ENCODE results near the gene BCOR. TPM values are rescaled to one million over a fixed set of nuclear protein-coding genes. Genes with fewer than 3 reads are reported as not detected.

The BCOR gene
- total and polyA plus RNA-seq, 2 of the 13 experiments (the other 11 are each of a cell fraction or from before 2014, with no cell fraction given), result 14.3 to 15.2 TPM

GRCh38 chrX:40010550-40011321, 87.0 kb downstream of the BCOR start (continued):
- TF ChIP-seq ZNF605 (CRISPR knock-in tag; IDR thresholded peaks at IDR 0.05) (no peak), MZF1 (CRISPR knock-in tag; IDR thresholded peaks at IDR 0.05; ENCODE audit: borderline replicate concordance) (no peak), ZNF580 (CRISPR knock-in tag; IDR thresholded peaks at IDR 0.05; ENCODE audit: borderline replicate concordance, low read depth) (no peak), MED13 (CRISPR knock-in tag; IDR thresholded peaks at IDR 0.05) (no peak), JDP2 (CRISPR knock-in tag; IDR thresholded peaks at IDR 0.05; ENCODE audit: borderline replicate concordance) (no peak), HNRNPL (IDR thresholded peaks at IDR 0.05; ENCODE audit: low read depth, low read length) (no peak), KMT2A (CRISPR knock-in tag; IDR thresholded peaks at IDR 0.05) (no peak), NCOA1 (CRISPR knock-in tag; IDR thresholded peaks at IDR 0.05) (no peak), CAMTA2 (CRISPR knock-in tag; IDR thresholded peaks at IDR 0.05; ENCODE audit: borderline replicate concordance) (no peak), RFX5 (IDR thresholded peaks at IDR 0.05; ENCODE audit: low read depth, low read length) (no peak), PRDM15 (CRISPR knock-in tag; IDR thresholded peaks at IDR 0.05) (no peak), KMT2B (CRISPR knock-in tag; IDR thresholded peaks at IDR 0.05) (no peak), ATF7-NPFF (CRISPR knock-in tag; IDR thresholded peaks at IDR 0.05; ENCODE audit: low read depth) (no peak), SP4 (CRISPR knock-in tag; IDR thresholded peaks at IDR 0.05) (no peak), PAX8 (CRISPR knock-in tag; IDR thresholded peaks at IDR 0.05; ENCODE audit: borderline replicate concordance) (no peak)
- TF ChIP-seq, protein P1, sequence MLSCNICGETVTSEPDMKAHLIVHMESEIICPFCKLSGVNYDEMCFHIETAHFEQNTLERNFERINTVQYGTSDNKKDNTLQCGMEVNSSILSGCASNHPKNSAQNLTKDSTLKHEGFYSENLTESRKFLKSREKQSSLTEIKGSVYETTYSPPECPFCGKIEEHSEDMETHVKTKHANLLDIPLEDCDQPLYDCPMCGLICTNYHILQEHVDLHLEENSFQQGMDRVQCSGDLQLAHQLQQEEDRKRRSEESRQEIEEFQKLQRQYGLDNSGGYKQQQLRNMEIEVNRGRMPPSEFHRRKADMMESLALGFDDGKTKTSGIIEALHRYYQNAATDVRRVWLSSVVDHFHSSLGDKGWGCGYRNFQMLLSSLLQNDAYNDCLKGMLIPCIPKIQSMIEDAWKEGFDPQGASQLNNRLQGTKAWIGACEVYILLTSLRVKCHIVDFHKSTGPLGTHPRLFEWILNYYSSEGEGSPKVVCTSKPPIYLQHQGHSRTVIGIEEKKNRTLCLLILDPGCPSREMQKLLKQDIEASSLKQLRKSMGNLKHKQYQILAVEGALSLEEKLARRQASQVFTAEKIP (CRISPR knock-in tag; IDR thresholded peaks at IDR 0.05; ENCODE audit: borderline replicate concordance), result no peak
- TF ChIP-seq, protein P2, sequence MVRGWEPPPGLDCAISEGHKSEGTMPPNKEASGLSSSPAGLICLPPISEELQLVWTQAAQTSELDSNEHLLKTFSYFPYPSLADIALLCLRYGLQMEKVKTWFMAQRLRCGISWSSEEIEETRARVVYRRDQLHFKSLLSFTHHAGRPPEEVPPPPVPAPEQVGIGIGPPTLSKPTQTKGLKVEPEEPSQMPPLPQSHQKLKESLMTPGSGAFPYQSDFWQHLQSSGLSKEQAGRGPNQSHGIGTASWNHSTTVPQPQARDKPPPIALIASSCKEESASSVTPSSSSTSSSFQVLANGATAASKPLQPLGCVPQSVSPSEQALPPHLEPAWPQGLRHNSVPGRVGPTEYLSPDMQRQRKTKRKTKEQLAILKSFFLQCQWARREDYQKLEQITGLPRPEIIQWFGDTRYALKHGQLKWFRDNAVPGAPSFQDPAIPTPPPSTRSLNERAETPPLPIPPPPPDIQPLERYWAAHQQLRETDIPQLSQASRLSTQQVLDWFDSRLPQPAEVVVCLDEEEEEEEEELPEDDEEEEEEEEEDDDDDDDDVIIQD (CRISPR knock-in tag; IDR thresholded peaks at IDR 0.05; ENCODE audit: low read depth), result no peak
- TF ChIP-seq, protein P3, sequence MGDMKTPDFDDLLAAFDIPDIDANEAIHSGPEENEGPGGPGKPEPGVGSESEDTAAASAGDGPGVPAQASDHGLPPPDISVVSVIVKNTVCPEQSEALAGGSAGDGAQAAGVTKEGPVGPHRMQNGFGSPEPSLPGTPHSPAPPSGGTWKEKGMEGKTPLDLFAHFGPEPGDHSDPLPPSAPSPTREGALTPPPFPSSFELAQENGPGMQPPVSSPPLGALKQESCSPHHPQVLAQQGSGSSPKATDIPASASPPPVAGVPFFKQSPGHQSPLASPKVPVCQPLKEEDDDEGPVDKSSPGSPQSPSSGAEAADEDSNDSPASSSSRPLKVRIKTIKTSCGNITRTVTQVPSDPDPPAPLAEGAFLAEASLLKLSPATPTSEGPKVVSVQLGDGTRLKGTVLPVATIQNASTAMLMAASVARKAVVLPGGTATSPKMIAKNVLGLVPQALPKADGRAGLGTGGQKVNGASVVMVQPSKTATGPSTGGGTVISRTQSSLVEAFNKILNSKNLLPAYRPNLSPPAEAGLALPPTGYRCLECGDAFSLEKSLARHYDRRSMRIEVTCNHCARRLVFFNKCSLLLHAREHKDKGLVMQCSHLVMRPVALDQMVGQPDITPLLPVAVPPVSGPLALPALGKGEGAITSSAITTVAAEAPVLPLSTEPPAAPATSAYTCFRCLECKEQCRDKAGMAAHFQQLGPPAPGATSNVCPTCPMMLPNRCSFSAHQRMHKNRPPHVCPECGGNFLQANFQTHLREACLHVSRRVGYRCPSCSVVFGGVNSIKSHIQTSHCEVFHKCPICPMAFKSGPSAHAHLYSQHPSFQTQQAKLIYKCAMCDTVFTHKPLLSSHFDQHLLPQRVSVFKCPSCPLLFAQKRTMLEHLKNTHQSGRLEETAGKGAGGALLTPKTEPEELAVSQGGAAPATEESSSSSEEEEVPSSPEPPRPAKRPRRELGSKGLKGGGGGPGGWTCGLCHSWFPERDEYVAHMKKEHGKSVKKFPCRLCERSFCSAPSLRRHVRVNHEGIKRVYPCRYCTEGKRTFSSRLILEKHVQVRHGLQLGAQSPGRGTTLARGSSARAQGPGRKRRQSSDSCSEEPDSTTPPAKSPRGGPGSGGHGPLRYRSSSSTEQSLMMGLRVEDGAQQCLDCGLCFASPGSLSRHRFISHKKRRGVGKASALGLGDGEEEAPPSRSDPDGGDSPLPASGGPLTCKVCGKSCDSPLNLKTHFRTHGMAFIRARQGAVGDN (CRISPR knock-in tag; IDR thresholded peaks at IDR 0.05), result peak; percentile 84
